ENCODE measurements around the gene NUDT21.

GRCh38 chr16:56417138-56417537, 34.0 kb downstream of the NUDT21 start:
- TF ChIP-seq, protein P1, sequence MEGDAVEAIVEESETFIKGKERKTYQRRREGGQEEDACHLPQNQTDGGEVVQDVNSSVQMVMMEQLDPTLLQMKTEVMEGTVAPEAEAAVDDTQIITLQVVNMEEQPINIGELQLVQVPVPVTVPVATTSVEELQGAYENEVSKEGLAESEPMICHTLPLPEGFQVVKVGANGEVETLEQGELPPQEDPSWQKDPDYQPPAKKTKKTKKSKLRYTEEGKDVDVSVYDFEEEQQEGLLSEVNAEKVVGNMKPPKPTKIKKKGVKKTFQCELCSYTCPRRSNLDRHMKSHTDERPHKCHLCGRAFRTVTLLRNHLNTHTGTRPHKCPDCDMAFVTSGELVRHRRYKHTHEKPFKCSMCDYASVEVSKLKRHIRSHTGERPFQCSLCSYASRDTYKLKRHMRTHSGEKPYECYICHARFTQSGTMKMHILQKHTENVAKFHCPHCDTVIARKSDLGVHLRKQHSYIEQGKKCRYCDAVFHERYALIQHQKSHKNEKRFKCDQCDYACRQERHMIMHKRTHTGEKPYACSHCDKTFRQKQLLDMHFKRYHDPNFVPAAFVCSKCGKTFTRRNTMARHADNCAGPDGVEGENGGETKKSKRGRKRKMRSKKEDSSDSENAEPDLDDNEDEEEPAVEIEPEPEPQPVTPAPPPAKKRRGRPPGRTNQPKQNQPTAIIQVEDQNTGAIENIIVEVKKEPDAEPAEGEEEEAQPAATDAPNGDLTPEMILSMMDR (IDR thresholded peaks at IDR 0.05), result no peak
- no peak for TF ChIP-seq REST (IDR thresholded peaks at IDR 0.05; ENCODE audit: insufficient read depth in 1 of 2, low read depth in 2 of 2, low read length in 1 of 2)
- no peak for TF ChIP-seq TCF7L2 (IDR thresholded peaks at IDR 0.05; ENCODE audit: low read depth, low read length)
